ENCODE results near the gene NLE1. TPM values are rescaled to one million over a fixed set of nuclear protein-coding genes. Genes with fewer than 3 reads are reported as not detected.

NLE1 gene
- polyA plus RNA-seq, 1 donor (not counting 4 experiments of a cell fraction or from before 2014, with no cell fraction given): 13.5 TPM

DNA sequence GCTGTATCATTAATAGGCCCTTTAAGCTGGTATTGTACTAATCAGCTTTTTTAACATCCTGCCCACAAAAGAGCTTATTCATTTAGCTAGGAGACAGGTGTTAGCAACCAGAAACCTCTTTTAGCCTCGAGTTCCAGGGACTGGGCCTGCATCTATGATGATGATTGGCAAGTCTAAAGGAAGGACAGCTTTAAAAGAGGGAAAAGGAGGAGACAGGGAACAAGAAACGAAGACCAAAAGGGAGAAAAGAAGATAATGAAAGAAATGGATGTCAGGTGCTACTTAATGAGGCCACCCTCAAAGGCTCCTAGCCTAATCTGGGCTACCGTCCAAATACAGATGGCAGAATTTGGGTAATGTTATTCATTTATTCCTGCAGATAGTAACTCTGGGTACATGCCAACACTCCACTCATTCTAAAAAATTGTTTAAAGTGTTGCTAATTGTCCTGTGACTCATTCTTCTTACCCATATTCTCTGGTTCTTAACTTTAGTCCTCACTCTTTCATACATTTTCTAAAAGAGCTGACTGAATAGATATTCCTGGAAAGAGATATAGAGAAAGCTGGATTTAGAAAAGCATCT, 59.9 kb downstream of the NLE1 start:
- DNase-seq (ENCODE audit: low read depth, low spot score): peak; percentile 63
- no peaks in the 10 kb centered on the region for H3K9me1 ChIP-seq (ENCODE audit: control insufficient read depth, extremely low read depth, insufficient read depth, low read length)
- FAIRE-seq: peak; percentile 90

DNA sequence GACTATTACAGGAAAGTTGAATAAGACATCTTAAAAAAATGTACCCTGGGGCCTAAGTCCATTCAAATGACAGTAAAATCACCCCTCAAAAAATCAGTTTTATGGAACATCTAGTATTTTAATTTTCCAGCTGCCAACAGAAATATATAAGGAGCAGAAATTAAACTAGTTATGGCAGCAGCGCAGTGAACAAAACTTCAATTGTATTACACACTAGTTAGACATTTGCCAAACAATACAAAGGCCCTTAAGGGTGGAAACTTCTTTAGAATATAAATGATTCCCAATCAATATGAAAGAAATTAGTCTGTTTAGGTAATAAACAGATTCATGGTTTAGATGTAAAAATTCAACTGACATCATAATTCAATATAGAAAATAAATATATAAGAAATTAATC, 60.5 kb downstream of the NLE1 start:
- Histone ChIP-seq H3K79me2 (ENCODE audit: control insufficient read depth, insufficient read depth, low read length) (peaks cover 49% of the 10 kb centered on the region), H3K4me2 (ENCODE audit: control insufficient read depth, extremely low read depth, insufficient read depth, low read depth, low read length) (peak overlapping the region; percentile 53), H3K9me3 (ENCODE audit: control insufficient read depth, low read depth, low read length) (no peaks in the 10 kb centered on the region), H3K9me1 (ENCODE audit: control insufficient read depth, extremely low read depth, insufficient read depth, low read length) (no peaks in the 10 kb centered on the region), H3K4me3 (ENCODE audit: control insufficient read depth in 2 of 3, extremely low read depth in 1 of 3, insufficient read depth in 2 of 3, low read depth in 1 of 3, low read length in 3 of 3) (no peak overlapping the region), H2AFZ (ENCODE audit: control insufficient read depth, low read length) (no peak overlapping the region), H3K27me3 (ENCODE audit: control insufficient read depth, extremely low read depth, insufficient read depth, low read length) (no peaks in the 10 kb centered on the region), H3K36me3 (ENCODE audit: control insufficient read depth in 2 of 2, extremely low read depth in 1 of 2, insufficient read depth in 2 of 2, low read length in 2 of 2) (no peaks in the 10 kb centered on the region), H3K27ac (ENCODE audit: control insufficient read depth, insufficient read depth, low read length) (peak overlapping the region; percentile 58), H3K4me1 (ENCODE audit: control insufficient read depth, extremely low read depth, insufficient read depth, low read length) (peaks cover 55% of the 10 kb centered on the region), H4K20me1 (ENCODE audit: control insufficient read depth, extremely low read depth, insufficient read depth, low read length) (no peaks in the 10 kb centered on the region), H3K9ac (ENCODE audit: control insufficient read depth, extremely low read depth, insufficient read depth, low read length) (no peak overlapping the region)
- DNase-seq (ENCODE audit: low read depth, low spot score) (no peak), FAIRE-seq (no peak)
- dilution Hi-C loops (cut with MboI; ENCODE audit: extremely low pct_ligation_motif_present, low sequenced_read_pairs): no loop called here
- TF ChIP-seq, protein P1, sequence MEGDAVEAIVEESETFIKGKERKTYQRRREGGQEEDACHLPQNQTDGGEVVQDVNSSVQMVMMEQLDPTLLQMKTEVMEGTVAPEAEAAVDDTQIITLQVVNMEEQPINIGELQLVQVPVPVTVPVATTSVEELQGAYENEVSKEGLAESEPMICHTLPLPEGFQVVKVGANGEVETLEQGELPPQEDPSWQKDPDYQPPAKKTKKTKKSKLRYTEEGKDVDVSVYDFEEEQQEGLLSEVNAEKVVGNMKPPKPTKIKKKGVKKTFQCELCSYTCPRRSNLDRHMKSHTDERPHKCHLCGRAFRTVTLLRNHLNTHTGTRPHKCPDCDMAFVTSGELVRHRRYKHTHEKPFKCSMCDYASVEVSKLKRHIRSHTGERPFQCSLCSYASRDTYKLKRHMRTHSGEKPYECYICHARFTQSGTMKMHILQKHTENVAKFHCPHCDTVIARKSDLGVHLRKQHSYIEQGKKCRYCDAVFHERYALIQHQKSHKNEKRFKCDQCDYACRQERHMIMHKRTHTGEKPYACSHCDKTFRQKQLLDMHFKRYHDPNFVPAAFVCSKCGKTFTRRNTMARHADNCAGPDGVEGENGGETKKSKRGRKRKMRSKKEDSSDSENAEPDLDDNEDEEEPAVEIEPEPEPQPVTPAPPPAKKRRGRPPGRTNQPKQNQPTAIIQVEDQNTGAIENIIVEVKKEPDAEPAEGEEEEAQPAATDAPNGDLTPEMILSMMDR (optimal IDR thresholded peaks at IDR 0.05 in 1 of 3, IDR thresholded peaks at IDR 0.05 in 1 of 3, conservative IDR thresholded peaks at IDR 0.05 in 1 of 3; ENCODE audit: extremely low read depth in 1 of 3, insufficient read depth in 2 of 3, low read length in 3 of 3): no peak
- TF ChIP-seq EZH2 (IDR thresholded peaks at IDR 0.05; ENCODE audit: low read length): no peak

More for the DNA sequence above, 59.9 kb downstream of the NLE1 start:
- Histone ChIP-seq H3K9me3 (ENCODE audit: control insufficient read depth, low read depth, low read length) (no peaks in the 10 kb centered on the region), H3K79me2 (ENCODE audit: control insufficient read depth, insufficient read depth, low read length) (peaks cover 50% of the 10 kb centered on the region), H4K20me1 (ENCODE audit: control insufficient read depth, extremely low read depth, insufficient read depth, low read length) (no peaks in the 10 kb centered on the region), H3K9ac (ENCODE audit: control insufficient read depth, extremely low read depth, insufficient read depth, low read length) (no peak overlapping the region), H3K27ac (ENCODE audit: control insufficient read depth, insufficient read depth, low read length) (peak overlapping the region; percentile 58), H3K4me2 (ENCODE audit: control insufficient read depth, extremely low read depth, insufficient read depth, low read depth, low read length) (peak overlapping the region; percentile 53), H3K4me1 (ENCODE audit: control insufficient read depth, extremely low read depth, insufficient read depth, low read length) (peaks cover 60% of the 10 kb centered on the region), H3K36me3 (ENCODE audit: control insufficient read depth in 2 of 2, extremely low read depth in 1 of 2, insufficient read depth in 2 of 2, low read length in 2 of 2) (no peaks in the 10 kb centered on the region), H3K27me3 (ENCODE audit: control insufficient read depth, extremely low read depth, insufficient read depth, low read length) (no peaks in the 10 kb centered on the region), H3K4me3 (ENCODE audit: control insufficient read depth in 2 of 3, extremely low read depth in 1 of 3, insufficient read depth in 2 of 3, low read depth in 1 of 3, low read length in 3 of 3) (peak overlapping the region in 1 of 3 experiments; percentile 10), H2AFZ (ENCODE audit: control insufficient read depth, low read length) (no peak overlapping the region)
- dilution Hi-C loops (cut with MboI; ENCODE audit: extremely low pct_ligation_motif_present, low sequenced_read_pairs): no loop called here
- TF ChIP-seq EZH2 (IDR thresholded peaks at IDR 0.05; ENCODE audit: low read length): no peak
- TF ChIP-seq, protein P1 (optimal IDR thresholded peaks at IDR 0.05 in 1 of 3, IDR thresholded peaks at IDR 0.05 in 1 of 3, conservative IDR thresholded peaks at IDR 0.05 in 1 of 3; ENCODE audit: extremely low read depth in 1 of 3, insufficient read depth in 2 of 3, low read length in 3 of 3): no peak
